ENCODE data around the gene TBX3.

DNA sequence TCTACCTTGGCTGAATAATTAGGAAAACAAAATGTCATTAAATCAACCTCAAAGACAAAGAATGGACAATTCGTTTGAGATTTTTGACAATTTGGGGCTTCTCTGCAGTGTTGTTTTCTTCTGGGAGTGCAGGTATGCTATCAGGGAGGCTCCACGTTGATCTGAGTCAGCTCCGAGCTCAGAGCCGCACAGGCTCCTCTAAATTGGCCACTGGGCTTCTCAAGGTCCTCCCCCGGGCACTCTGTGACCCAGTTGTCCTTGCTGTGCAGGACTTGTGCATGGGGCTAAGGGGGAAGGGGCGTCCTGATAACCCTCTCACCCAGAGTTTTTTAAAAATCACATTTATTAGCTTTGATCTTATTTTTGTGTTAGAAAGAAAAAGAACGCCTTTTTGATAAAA, 52.7 kb downstream of the TBX3 start:
- no peak for TF ChIP-seq EP300 (IDR thresholded peaks at IDR 0.05; ENCODE audit: borderline replicate concordance)
- TF ChIP-seq, protein P1, sequence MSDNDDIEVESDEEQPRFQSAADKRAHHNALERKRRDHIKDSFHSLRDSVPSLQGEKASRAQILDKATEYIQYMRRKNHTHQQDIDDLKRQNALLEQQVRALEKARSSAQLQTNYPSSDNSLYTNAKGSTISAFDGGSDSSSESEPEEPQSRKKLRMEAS (IDR thresholded peaks at IDR 0.05) = no peak
- no peak for TF ChIP-seq TCF12 (IDR thresholded peaks at IDR 0.05; ENCODE audit: low read depth)
- TF ChIP-seq TEAD4 (IDR thresholded peaks at IDR 0.05) = no peak
- no peak for TF ChIP-seq RAD21 (IDR thresholded peaks at IDR 0.05; ENCODE audit: low read depth)
- no peak for TF ChIP-seq CEBPB (IDR thresholded peaks at IDR 0.05)
